Vagina (tissue), 2 donors: ENCODE data around the gene GDAP2.
"Not testable (repeated sequence)": the region's sequence is repeated elsewhere in the genome, so short reads cannot be mapped to it uniquely, and the experiment has no call there.

Source experiments
- POLR2A ChIP-seq, 2 donors: fragments of 450-650 bp; IDR thresholded peaks; one replicate each; pipeline ENCODE4 v1.6.1; 2017; ENCODE audit warnings: antibody characterized with exemption in 2 of 2, mild to moderate bottlenecking in 2 of 2, moderate library complexity in 2 of 2
- TF ChIP-seq, protein P1 (sequence below), 3 experiments: fragments of 450-650 bp in 2 of 3; fragments of 200-600 bp in 1 of 3; sonication (generic) in 1 of 3; IDR thresholded peaks; one replicate each; pipeline ENCODE4 v1.5.1; 2017 to 2019; ENCODE audit warnings: antibody characterized with exemption in 3 of 3, mild to moderate bottlenecking in 2 of 3, moderate library complexity in 2 of 3

DNA sequence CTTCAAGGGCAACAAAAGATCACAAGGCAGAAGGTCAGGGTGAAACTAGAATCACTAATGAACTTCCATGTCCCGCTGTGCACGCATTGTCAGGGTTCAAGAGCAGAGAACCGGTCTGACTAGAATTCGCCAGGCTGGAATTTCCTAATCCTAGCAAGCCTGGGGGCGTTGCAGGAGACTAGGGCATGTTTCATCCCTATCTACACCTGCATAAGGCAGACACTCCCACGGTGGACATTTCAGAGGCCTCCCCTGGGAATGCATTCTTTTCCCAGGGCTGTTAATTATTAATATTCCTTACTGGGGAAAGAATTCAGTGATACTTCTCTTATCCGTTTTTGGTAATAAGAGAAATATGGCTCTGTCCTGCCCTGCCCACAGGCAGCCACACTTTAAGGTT, 6.7 kb downstream of the GDAP2 start:
- not testable (repeated sequence) for TF ChIP-seq POLR2A (IDR thresholded peaks at IDR 0.05)
- TF ChIP-seq, protein P1, sequence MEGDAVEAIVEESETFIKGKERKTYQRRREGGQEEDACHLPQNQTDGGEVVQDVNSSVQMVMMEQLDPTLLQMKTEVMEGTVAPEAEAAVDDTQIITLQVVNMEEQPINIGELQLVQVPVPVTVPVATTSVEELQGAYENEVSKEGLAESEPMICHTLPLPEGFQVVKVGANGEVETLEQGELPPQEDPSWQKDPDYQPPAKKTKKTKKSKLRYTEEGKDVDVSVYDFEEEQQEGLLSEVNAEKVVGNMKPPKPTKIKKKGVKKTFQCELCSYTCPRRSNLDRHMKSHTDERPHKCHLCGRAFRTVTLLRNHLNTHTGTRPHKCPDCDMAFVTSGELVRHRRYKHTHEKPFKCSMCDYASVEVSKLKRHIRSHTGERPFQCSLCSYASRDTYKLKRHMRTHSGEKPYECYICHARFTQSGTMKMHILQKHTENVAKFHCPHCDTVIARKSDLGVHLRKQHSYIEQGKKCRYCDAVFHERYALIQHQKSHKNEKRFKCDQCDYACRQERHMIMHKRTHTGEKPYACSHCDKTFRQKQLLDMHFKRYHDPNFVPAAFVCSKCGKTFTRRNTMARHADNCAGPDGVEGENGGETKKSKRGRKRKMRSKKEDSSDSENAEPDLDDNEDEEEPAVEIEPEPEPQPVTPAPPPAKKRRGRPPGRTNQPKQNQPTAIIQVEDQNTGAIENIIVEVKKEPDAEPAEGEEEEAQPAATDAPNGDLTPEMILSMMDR (IDR thresholded peaks at IDR 0.05), result not testable (repeated sequence)
